GM23338 (cell line): ENCODE measurements around the gene BCL2L2. TPM values are rescaled to one million over a fixed set of nuclear protein-coding genes. Genes with fewer than 3 reads are reported as not detected.

ENCODE experiments used
- ATAC-seq: fragments of 200-7000 bp; cut with Tn5 transposase; 3 replicates; pipeline ENCODE4 v1.9.1; 2020
- DNase-seq: peaks from one replicate; pipeline ENCODE4 v3.0.0-alpha.2; 2015; ENCODE audit warnings: low spot score
- H2AFZ ChIP-seq: fragments of 200-600 bp; sonication (generic); 2 replicates; pipeline ENCODE4 v1.8.0; 2016; ENCODE audit warnings: antibody characterized with exemption, mild to moderate bottlenecking, moderate library complexity
- H3F3A ChIP-seq: fragments of 200-600 bp; sonication (generic); replicated peaks from 2 replicates; pipeline ENCODE4 v1.8.0; 2017; ENCODE audit warnings: antibody characterized with exemption, mixed run types, low read depth
- H3K27ac ChIP-seq: fragments of 200-600 bp; sonication (generic); 2 replicates; pipeline ENCODE4 v1.6.1; 2016; ENCODE audit warnings: low read depth
- H3K27me3 ChIP-seq: fragments of 200-600 bp; sonication (generic); 2 replicates; pipeline ENCODE4 v1.8.0; 2016; ENCODE audit warnings: mild to moderate bottlenecking, mixed run types, moderate library complexity; ENCODE audit not compliant: insufficient read depth
- H3K36me3 ChIP-seq: fragments of 200-600 bp; sonication (generic); 2 replicates; pipeline ENCODE4 v1.8.0; 2016; ENCODE audit warnings: mild to moderate bottlenecking; ENCODE audit not compliant: insufficient read depth
- H3K4me1 ChIP-seq: fragments of 200-600 bp; sonication (generic); 2 replicates; pipeline ENCODE4 v1.8.0; 2016; ENCODE audit warnings: mild to moderate bottlenecking, moderate library complexity; ENCODE audit not compliant: insufficient read depth
- H3K4me2 ChIP-seq: fragments of 200-600 bp; sonication (generic); 2 replicates; pipeline ENCODE4 v1.7.1; 2017; ENCODE audit warnings: mixed run types
- H3K4me3 ChIP-seq: fragments of 200-600 bp; sonication (generic); 2 replicates; pipeline ENCODE4 v1.6.1; 2016; ENCODE audit warnings: mixed run types
- H3K79me2 ChIP-seq: fragments of 200-600 bp; sonication (generic); replicated peaks from 2 replicates; pipeline ENCODE4 v1.8.0; 2017; ENCODE audit warnings: mild to moderate bottlenecking; ENCODE audit not compliant: insufficient read depth
- H3K9me2 ChIP-seq: fragments of 200-600 bp; sonication (generic); 2 replicates; pipeline ENCODE4 v1.8.0; 2017; ENCODE audit not compliant: insufficient read depth
- H4K20me1 ChIP-seq: fragments of 200-600 bp; sonication (generic); replicated peaks from 2 replicates; pipeline ENCODE4 v1.8.0; 2017; ENCODE audit warnings: mild to moderate bottlenecking; ENCODE audit not compliant: insufficient read depth
- H3K27ac Mint-ChIP-seq: 2 replicates; pipeline ENCODE4 v1.8.0; 2020; ENCODE audit warnings: inconsistent platforms, mild to moderate bottlenecking, moderate library complexity, mixed read lengths
- H3K27me3 Mint-ChIP-seq: 3 replicates; pipeline ENCODE4 v1.8.0; 2022; ENCODE audit warnings: low read depth, mild to moderate bottlenecking, moderate library complexity, mixed read lengths, inconsistent platforms; ENCODE audit not compliant: insufficient read depth, poor library complexity
- H3K36me3 Mint-ChIP-seq: 3 replicates; pipeline ENCODE4 v1.8.0; 2021; ENCODE audit warnings: low read depth, mild to moderate bottlenecking, inconsistent platforms, moderate library complexity, mixed read lengths
- H3K4me1 Mint-ChIP-seq: 3 replicates; pipeline ENCODE4 v1.8.0; 2020; ENCODE audit warnings: mild to moderate bottlenecking, inconsistent platforms, mixed read lengths
- H3K4me3 Mint-ChIP-seq: 3 replicates; pipeline ENCODE4 v1.8.0; 2021; ENCODE audit warnings: moderate library complexity, mild to moderate bottlenecking, inconsistent platforms, mixed read lengths
- H3K9me3 Mint-ChIP-seq: 3 replicates; pipeline ENCODE4 v1.8.0; 2020; ENCODE audit warnings: moderate library complexity, mild to moderate bottlenecking, inconsistent platforms, mixed read lengths
- CREB1 ChIP-seq: fragments of 250-450 bp; sonication (Bioruptor Pico); IDR thresholded peaks from 2 replicates; pipeline ENCODE4 v1.5.0; 2020; ENCODE audit warnings: low read depth, mild to moderate bottlenecking, moderate library complexity
- ETS1 ChIP-seq: IDR thresholded peaks from 2 replicates; pipeline ENCODE4 v1.6.1; 2016; ENCODE audit warnings: antibody characterized with exemption
- EZH2 ChIP-seq: fragments of 200-600 bp; sonication (generic); IDR thresholded peaks from one replicate; pipeline ENCODE4 v1.8.0; 2017; ENCODE audit warnings: antibody characterized with exemption, mild to moderate bottlenecking, low read depth; ENCODE audit not compliant: unreplicated experiment
- EZH2phosphoT487 ChIP-seq: fragments of 200-600 bp; sonication (generic); IDR thresholded peaks from one replicate; pipeline ENCODE4 v1.8.1; 2018; ENCODE audit warnings: antibody characterized with exemption; ENCODE audit not compliant: unreplicated experiment
- JUNB ChIP-seq: IDR thresholded peaks from one replicate; pipeline ENCODE4 v1.6.1; 2016; ENCODE audit warnings: antibody characterized with exemption; ENCODE audit not compliant: unreplicated experiment
- NANOG ChIP-seq: IDR thresholded peaks from 2 replicates; pipeline ENCODE4 v1.6.1; 2016; ENCODE audit warnings: antibody characterized with exemption, borderline replicate concordance
- STAT1 ChIP-seq: IDR thresholded peaks from one replicate; pipeline ENCODE4 v1.6.1; 2016; ENCODE audit warnings: antibody characterized with exemption; ENCODE audit not compliant: unreplicated experiment
- ZNF114 ChIP-seq: fragments of 250-450 bp; sonication (Bioruptor Pico); IDR thresholded peaks from 2 replicates; pipeline ENCODE4 v1.5.0; 2020; ENCODE audit warnings: mild to moderate bottlenecking, moderate library complexity
- ZNF331 ChIP-seq: fragments of 250-450 bp; sonication (Bioruptor Pico); IDR thresholded peaks from 2 replicates; pipeline ENCODE4 v1.5.0; 2020; ENCODE audit warnings: low read depth, mild to moderate bottlenecking, moderate library complexity
- ZNF462 ChIP-seq: fragments of 250-450 bp; sonication (Bioruptor Pico); IDR thresholded peaks from 2 replicates; pipeline ENCODE4 v1.5.0; 2020; ENCODE audit warnings: mild to moderate bottlenecking, moderate library complexity
- polyA plus RNA-seq: library from polyadenylated mRNA; unstranded; fragments of >200 nt; fragmentation: Nextera tagmentation; extraction: Ambion mirVana; gene quantifications from 2 replicates; pipeline ENCODE4 v1.2.1, GENCODE V29; 2016
- total RNA-seq: library from RNA; depleted of rRNA; stranded (reverse); fragments of >200 nt; shearing (Covaris generic); gene quantifications from 2 replicates; pipeline ENCODE4 v1.2.3, GENCODE V29; 2014

The BCL2L2 gene
- total and polyA plus RNA-seq, 2 experiments from 2014 or later = 3.5 to 12.3 TPM

- no peaks in the 10 kb centered on the region for H3K9me3 Mint-ChIP-seq
Observed at GRCh38 chr14:23286902-23287479, 19.6 kb upstream of the BCL2L2 start.

GRCh38 chr14:23294734-23295561 is 11.7 kb upstream of the BCL2L2 start:
- peaks cover 94% of the 10 kb centered on the region for H3K27me3 Mint-ChIP-seq
- Histone ChIP-seq H3K9me2 (no peaks in the 10 kb centered on the region), H3K4me1 (peaks cover 11% of the 10 kb centered on the region; the same call in 1 of the 2 replicates), H3K4me3 (no peak overlapping the region), H3K27me3 (peaks cover 99% of the 10 kb centered on the region), H3K4me2 (no peak overlapping the region), H3K27ac (no peak overlapping the region), H4K20me1 (peaks cover 20% of the 10 kb centered on the region), H3F3A (peaks cover 5% of the 10 kb centered on the region; the same call in 1 of the 2 replicates), H2AFZ (no peak overlapping the region), H3K36me3 (no peaks in the 10 kb centered on the region), H3K79me2 (no peaks in the 10 kb centered on the region)
- no peak overlapping the region for H3K27ac Mint-ChIP-seq
- H3K4me1 Mint-ChIP-seq = peaks cover 16% of the 10 kb centered on the region
- DNase-seq = peak; percentile 75
- H3K4me3 Mint-ChIP-seq = no peak overlapping the region; the same call in 2 of the 3 replicates
- H3K9me3 Mint-ChIP-seq = no peaks in the 10 kb centered on the region
- no peaks in the 10 kb centered on the region for H3K36me3 Mint-ChIP-seq
- ATAC-seq = peak; percentile 74
- TF ChIP-seq ZNF331 (CRISPR knock-in tag) (no peak), ZNF462 (CRISPR knock-in tag) (no peak), EZH2 (no peak), JUNB (no peak), ZNF114 (no peak), STAT1 (no peak), EZH2phosphoT487 (no peak), NANOG (no peak), CREB1 (CRISPR knock-in tag) (0 out of 2 replicates have a peak, but pooled peaks have one; percentile 22), ETS1 (no peak)

More at GRCh38 chr14:23286902-23287479, 19.6 kb upstream of the BCL2L2 start:
- peaks cover 13% of the 10 kb centered on the region; the same call in 1 of the 2 replicates for H4K20me1 ChIP-seq
- DNase-seq = no peak
- H3K27me3 ChIP-seq = peaks cover 65% of the 10 kb centered on the region
- no peaks in the 10 kb centered on the region for H3K36me3 ChIP-seq
- H3K4me1 ChIP-seq = peaks cover 15% of the 10 kb centered on the region
- Mint-ChIP-seq H3K4me3 (peak overlapping the region; percentile 91), H3K36me3 (no peaks in the 10 kb centered on the region), H3K4me1 (peaks cover 11% of the 10 kb centered on the region; the same call in 2 of the 3 replicates), H3K27ac (no peak overlapping the region), H3K27me3 (peaks cover 55% of the 10 kb centered on the region)
- peaks cover 10% of the 10 kb centered on the region for H3F3A ChIP-seq
- peaks cover 12% of the 10 kb centered on the region for H3K79me2 ChIP-seq
- H3K9me2 ChIP-seq = no peaks in the 10 kb centered on the region
- no peak overlapping the region; the same call in 1 of the 2 replicates for H2AFZ ChIP-seq
- H3K4me3 ChIP-seq = peak overlapping the region; percentile 94
- ATAC-seq = no peak
- H3K4me2 ChIP-seq = peak overlapping the region; percentile 90
- H3K27ac ChIP-seq = peak overlapping the region; percentile 82
- TF ChIP-seq JUNB = no peak
- TF ChIP-seq ZNF331 (CRISPR knock-in tag) = no peak
